ENCODE results near the gene MAPK9.

Gene MAPK9

GRCh38 chr5:180271221-180271620 is 20.7 kb downstream of the MAPK9 start:
- no peak for TF ChIP-seq EZH2phosphoT487 (conservative IDR thresholded peaks at IDR 0.05; ENCODE audit: low read length)
- TF ChIP-seq CTCF (IDR thresholded peaks at IDR 0.05; ENCODE audit: insufficient read depth, low read length, poor library complexity, severe bottlenecking), result no peak
- Histone ChIP-seq H3K9ac (ENCODE audit: low read length) (no peak overlapping the region), H3K79me2 (ENCODE audit: insufficient read depth, low read length) (no peaks in the 10 kb centered on the region), H3K27ac (ENCODE audit: low read depth, low read length) (no peak overlapping the region), H3K4me2 (ENCODE audit: low read depth, low read length, poor library complexity, severe bottlenecking) (no peak overlapping the region), H3K9me3 (ENCODE audit: insufficient read depth, low read length) (no peaks in the 10 kb centered on the region; the same call in 1 of the 2 replicates), H2AFZ (ENCODE audit: low read depth, low read length, severe bottlenecking) (no peak overlapping the region), H3K4me3 (ENCODE audit: insufficient read depth, low read length, poor library complexity, severe bottlenecking) (no peak overlapping the region), H3K9me2 (replicated peaks; ENCODE audit: insufficient read depth, low read length) (no peaks in the 10 kb centered on the region), H4K20me1 (ENCODE audit: low read depth, low read length) (no peaks in the 10 kb centered on the region), H3K27me3 (ENCODE audit: low read length) (no peaks in the 10 kb centered on the region), H3F3A (ENCODE audit: insufficient read depth) (no peaks in the 10 kb centered on the region), H3K36me3 (ENCODE audit: low read length) (peaks cover 30% of the 10 kb centered on the region)

GRCh38 chr5:180259260-180259611 is 32.6 kb downstream of the MAPK9 start:
- Histone ChIP-seq H3K9me3 (ENCODE audit: insufficient read depth, low read length) (peaks cover 73% of the 10 kb centered on the region), H3K79me2 (ENCODE audit: insufficient read depth, low read length) (no peaks in the 10 kb centered on the region), H3K4me2 (ENCODE audit: low read depth, low read length, poor library complexity, severe bottlenecking) (no peak overlapping the region), H3K36me3 (ENCODE audit: low read length) (peaks cover 68% of the 10 kb centered on the region), H2AFZ (ENCODE audit: low read depth, low read length, severe bottlenecking) (no peak overlapping the region), H3K9ac (ENCODE audit: low read length) (no peak overlapping the region), H3K27me3 (ENCODE audit: low read length) (no peaks in the 10 kb centered on the region), H3K4me3 (ENCODE audit: insufficient read depth, low read length, poor library complexity, severe bottlenecking) (no peak overlapping the region), H3F3A (ENCODE audit: insufficient read depth) (no peaks in the 10 kb centered on the region), H3K9me2 (replicated peaks; ENCODE audit: insufficient read depth, low read length) (no peaks in the 10 kb centered on the region), H4K20me1 (ENCODE audit: low read depth, low read length) (no peaks in the 10 kb centered on the region), H3K27ac (ENCODE audit: low read depth, low read length) (no peak overlapping the region)
- TF ChIP-seq EZH2phosphoT487 (conservative IDR thresholded peaks at IDR 0.05; ENCODE audit: low read length) (no peak), CTCF (IDR thresholded peaks at IDR 0.05; ENCODE audit: insufficient read depth, low read length, poor library complexity, severe bottlenecking) (no peak)

DNA sequence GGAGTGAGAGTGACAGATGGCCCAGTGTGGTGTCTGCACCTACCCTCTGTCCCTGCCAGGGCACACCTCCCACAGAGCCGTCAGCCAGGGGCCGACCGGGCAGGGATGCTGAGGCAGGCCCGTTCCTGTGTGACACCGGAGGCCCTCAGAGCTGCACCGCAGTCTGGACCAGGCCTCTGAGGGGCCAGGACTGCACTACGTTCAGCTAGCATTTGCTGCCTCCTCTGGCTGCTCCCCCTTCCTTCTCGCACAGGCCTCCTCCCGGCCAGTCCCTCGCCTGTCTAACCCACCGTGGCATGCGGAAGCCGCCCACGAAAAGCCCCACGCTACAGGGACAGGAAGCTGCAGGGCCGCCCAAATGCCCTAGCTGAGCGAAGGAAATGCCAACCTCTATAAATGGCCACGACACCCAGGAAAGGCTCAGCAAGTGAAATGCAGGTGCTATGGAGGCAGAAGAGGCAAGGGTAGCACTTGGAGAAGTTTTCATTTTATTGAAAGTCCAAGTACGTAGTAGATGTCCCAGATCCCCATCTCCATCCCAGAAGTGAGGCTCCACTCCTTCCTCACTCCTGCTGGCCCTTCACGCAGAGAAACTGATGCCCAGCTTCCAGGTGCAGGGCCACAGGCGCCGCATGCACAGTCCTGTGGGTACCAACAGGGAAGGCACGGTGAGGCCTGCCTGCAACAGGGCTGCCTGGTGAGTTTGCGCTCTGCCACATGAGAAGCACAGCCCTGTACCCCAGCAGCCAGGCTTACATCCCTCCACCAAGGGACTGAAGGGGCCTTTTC is 38.7 kb downstream of the MAPK9 start:
- Histone ChIP-seq H3K27ac (ENCODE audit: low read depth, low read length) (no peak overlapping the region), H4K20me1 (ENCODE audit: low read depth, low read length) (no peaks in the 10 kb centered on the region), H3K36me3 (ENCODE audit: low read length) (peaks cover 34% of the 10 kb centered on the region), H3K4me3 (ENCODE audit: insufficient read depth, low read length, poor library complexity, severe bottlenecking) (no peak overlapping the region), H3K79me2 (ENCODE audit: insufficient read depth, low read length) (no peaks in the 10 kb centered on the region), H3K4me2 (ENCODE audit: low read depth, low read length, poor library complexity, severe bottlenecking) (no peak overlapping the region), H3K9me2 (replicated peaks; ENCODE audit: insufficient read depth, low read length) (no peaks in the 10 kb centered on the region), H3K9me3 (ENCODE audit: insufficient read depth, low read length) (peaks cover 48% of the 10 kb centered on the region; the same call in 1 of the 2 replicates), H2AFZ (ENCODE audit: low read depth, low read length, severe bottlenecking) (no peak overlapping the region), H3K27me3 (ENCODE audit: low read length) (no peaks in the 10 kb centered on the region), H3F3A (ENCODE audit: insufficient read depth) (no peaks in the 10 kb centered on the region), H3K9ac (ENCODE audit: low read length) (no peak overlapping the region)
- TF ChIP-seq CTCF (IDR thresholded peaks at IDR 0.05; ENCODE audit: insufficient read depth, low read length, poor library complexity, severe bottlenecking) (no peak), EZH2phosphoT487 (conservative IDR thresholded peaks at IDR 0.05; ENCODE audit: low read length) (no peak)

All from SU-DHL-6 (cell line).